ENCODE measurements around the gene IQCE. TPM values are rescaled to one million over a fixed set of nuclear protein-coding genes. Genes with fewer than 3 reads are reported as not detected.
"Not testable (repeated sequence)": the region's sequence is repeated elsewhere in the genome, so short reads cannot be mapped to it uniquely, and the experiment has no call there.

Gene IQCE
- total RNA-seq, 1 experiment from 2014 or later = 22.3 TPM

DNA sequence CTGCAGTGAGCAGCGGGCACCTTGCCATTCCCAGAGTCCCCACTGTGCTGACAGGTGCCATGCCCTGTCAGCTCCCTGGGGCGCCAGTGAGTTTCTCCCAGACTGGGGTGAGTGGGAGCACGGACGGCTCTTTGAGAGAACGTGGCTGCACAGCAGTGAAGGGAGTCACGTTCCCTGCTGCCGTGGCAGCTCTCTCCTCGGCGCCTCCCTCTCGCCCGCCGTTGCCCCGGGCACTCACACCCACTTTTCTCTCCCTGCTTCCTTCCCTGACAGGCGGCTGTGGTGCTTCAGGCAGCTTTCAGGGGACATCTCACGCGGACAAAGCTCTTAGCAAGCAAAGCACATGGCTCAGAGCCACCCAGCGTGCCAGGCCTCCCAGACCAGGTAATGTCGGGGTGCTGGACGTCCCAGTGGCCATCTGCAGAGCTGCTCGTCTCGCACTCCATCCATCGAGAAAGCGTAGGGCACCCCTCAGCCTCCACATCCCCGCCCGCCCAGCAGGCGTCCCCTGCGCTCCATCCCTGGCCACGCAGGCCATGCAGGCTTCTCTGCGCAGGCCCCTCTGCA, 45.9 kb downstream of the IQCE start:
- in situ Hi-C loops (cut with HindIII; ENCODE audit: low pct_unique_long_range_greater_than_20kb, low sequenced_read_pairs) = no loop called here
- DNase-seq (ENCODE audit: low read depth, low spot score) = no peak

DNA sequence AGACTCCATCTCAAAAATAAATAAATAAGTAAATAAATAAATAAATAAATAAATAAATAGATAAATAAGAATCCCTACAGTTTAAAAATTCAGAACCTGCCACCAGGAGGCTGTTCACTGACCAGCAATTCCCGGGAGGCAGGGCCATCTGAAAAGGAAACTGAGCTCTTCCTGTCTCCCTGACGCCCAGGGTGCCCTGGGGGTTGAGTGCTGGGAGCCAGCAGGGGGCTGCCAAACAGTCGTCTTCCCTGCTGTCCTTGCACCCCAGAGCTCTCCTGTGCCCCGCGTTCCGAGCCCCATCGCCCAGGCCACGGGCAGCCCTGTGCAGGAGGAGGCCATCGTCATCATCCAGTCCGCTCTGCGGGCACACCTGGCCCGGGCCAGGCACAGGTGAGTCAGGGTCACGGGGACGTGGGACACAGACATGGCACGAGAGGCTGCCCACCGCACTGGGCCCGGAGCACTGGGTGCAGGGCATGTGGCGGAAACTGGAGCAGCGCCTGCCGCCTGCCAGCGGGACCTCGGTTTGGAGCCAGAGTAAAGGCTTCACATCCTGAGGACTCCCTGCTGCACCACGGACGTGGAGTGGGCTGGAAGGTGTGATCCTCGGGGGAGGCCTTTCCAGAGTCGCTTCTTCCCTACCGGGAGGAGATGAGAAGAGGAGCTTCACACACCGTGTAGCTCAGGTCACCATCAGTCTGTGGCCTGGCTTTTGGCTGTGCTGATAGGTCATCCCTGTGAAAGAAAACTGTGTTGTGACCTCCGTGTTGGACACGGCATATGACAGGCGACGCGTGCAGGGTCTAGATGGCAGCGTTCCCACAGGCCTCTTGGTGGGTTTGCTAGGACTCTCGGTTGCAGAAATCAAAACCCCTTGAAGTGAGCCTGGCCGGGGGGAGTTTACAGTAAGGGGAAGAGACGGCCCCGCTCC, 47.1 kb downstream of the IQCE start:
- no peak for DNase-seq (ENCODE audit: low read depth, low spot score)

DNA sequence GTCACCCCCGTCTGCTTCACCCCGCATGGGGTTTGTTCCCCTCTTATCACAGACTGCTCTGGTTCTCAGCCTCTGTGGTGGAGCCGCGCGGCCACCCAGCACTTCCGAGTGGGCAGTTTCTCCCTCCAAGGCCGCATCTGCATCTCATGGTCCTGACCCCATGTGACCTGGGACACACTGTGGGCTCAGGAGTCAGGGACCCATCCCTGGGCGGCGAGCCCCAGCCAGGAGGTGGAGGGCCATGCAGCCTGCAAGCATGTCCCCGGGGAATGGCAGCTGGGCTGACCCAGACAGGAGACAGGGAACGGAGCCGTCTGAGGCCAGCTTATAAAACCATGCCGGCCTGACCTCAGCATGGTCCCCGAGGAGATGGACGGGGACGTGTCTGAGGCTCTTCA, 47.8 kb downstream of the IQCE start:
- no peak for DNase-seq (ENCODE audit: low read depth, low spot score)
- in situ Hi-C loops (cut with HindIII; ENCODE audit: low pct_unique_long_range_greater_than_20kb, low sequenced_read_pairs) = no loop called here

More for the DNA sequence above, 47.1 kb downstream of the IQCE start:
- in situ Hi-C loops (cut with HindIII; ENCODE audit: low pct_unique_long_range_greater_than_20kb, low sequenced_read_pairs) = no loop called here

DNA sequence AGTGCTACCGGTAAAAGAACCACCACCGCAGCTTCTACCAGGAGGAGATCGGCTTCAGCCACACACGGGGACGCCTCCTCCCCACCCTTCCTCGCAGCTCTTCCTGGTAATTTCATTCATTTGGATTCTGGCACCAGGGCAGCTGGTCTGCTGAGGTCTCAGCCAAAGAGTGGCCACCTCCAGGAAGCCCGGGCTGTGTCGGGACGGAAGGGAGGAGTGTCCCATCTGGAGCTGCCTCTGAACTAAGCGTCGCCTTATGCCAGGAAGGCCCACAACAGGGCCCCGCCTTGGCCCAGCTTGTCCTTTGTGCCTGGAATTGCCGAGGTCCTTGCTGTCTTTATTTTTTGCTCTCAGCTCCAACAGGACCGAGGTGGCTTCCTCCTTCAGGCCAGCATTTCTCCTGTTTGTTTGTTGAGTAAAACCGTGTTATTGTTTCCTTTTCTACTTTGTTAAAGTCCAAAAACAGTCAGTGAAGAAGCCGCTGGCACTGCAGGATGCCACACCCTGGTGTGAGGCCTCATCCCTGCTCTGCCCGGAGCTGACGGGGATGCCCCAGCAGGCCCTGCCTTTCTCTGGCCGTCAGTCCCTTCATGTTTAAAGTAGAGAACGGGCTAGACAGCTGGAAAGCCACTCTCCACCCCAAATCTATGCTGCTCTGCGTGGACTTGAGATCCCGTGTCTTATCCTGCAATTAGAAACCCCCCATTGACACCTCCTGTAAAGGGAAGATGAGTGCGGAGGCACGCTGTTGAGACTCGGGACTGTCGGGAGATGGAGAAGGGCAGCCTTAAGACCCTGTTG, 48.5 kb downstream of the IQCE start:
- in situ Hi-C loops (cut with HindIII; ENCODE audit: low pct_unique_long_range_greater_than_20kb, low sequenced_read_pairs) = no loop called here
- DNase-seq (ENCODE audit: low read depth, low spot score) = peak; percentile 46

DNA sequence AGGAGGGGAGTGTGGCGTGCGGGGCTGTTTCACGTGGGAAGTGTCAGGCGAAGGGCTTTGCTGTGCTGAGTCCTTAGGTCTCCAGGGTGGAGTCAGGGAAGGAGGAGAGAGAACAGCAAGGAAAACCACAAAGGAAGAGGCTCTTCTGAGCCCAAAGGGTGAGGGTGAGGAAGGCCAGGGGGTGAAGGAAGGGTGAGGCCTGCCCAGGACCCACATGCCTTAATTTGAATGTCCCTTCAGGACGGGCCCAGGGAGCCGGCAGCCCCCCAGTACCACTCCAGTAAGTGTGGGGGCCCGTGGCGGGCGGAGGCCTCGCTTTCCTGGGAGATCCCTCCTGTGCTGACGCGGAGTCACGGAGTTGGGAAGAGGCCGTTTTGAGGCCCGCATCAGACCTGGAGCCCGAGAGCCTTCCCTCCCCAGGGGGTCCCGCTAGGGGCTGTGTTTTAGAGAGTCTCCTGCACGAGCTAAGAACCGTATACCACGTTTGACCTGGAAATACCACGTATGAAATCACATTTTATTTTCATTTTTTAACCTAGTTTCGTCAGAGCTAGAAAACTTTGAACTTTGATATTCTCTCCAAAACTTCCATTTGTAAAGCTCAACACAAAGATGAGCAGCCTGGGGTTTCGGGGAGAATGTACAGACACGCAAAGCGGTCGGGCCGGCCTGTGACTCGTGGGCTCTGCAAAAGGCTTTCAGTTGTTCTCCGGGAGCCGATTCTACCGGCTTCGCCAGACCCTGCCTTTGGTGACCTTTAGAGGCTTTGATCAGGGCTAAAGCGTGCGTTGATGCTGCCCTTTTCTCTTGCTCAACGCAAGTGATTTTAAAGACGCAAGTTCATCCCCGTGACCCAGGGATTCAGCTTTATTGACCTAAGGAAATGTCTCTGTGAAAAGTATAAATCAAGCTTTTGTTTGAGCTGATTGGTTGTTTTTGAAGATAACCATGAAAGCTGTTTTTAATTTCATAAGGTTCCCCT, 49.4 kb downstream of the IQCE start:
- in situ Hi-C loops (cut with HindIII; ENCODE audit: low pct_unique_long_range_greater_than_20kb, low sequenced_read_pairs) = no loop called here
- peak; percentile 100 for DNase-seq (ENCODE audit: low read depth, low spot score)

DNA sequence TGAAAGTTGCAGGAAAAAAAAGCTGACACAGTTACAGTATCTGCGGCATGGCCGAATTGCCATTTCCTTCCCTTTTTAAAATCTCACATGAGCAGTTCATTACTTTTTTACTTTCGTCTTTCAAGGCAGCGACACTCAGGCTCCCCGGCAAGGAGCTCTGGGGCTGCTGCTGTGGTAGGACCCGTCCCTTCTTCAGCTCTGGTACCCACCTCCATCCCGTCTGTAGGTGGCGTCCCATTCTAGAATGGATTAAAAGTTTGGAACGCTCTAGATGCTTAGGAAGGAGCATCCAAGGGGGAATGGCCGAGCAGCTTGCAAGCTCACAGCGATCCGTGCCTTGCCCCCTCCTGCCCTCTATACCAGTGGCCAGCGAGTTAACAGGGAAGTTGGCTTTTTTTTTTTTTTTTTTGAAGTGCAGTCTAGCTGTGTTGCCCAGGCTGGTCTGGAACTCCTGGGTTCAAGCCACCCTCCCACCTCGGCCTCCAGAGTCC, 50.2 kb downstream of the IQCE start:
- DNase-seq (ENCODE audit: low read depth, low spot score) = peak; percentile 96
- in situ Hi-C loops (cut with HindIII; ENCODE audit: low pct_unique_long_range_greater_than_20kb, low sequenced_read_pairs) = no loop called here

DNA sequence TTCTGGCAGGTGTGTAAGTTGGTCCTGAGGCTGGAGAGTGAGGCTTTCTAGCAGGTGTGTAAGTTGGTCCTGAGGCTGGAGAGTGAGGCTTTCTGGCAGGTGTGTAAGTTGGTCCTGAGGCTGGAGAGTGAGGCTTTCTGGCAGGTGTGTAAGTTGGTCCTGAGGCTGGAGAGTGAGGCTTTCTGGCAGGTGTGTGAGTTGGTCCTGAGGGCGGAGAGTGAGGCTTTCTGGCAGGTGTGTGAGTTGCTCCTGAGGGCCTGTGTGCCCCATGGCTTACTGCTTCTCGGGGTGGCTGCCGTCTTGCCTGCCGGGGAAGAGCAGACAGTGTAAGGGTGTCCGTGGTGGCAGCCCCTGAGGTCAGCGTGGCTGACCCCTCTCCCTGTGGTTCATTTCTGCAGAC, 50.9 kb downstream of the IQCE start:
- in situ Hi-C loops (cut with HindIII; ENCODE audit: low pct_unique_long_range_greater_than_20kb, low sequenced_read_pairs); DNase-seq (ENCODE audit: low read depth, low spot score): not testable (repeated sequence)

DNA sequence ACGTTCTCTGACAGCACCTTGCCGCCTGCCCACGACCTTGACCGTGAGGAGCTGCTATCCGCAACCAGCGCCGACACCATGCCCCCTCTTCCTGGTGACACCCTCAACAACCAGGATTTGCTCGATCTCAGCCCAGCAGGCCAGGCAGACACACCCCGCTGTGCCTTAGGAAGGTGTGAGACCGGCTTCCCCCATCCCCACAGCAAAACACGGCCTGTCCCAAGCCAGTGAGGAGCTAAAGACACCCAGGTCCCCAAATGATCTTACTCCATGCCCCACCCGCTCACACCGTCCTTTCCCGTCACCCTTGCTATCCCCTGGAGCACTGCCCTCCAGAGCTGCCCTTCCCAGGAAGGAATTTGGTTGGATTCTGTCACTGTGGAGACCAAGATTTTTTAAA, 51.7 kb downstream of the IQCE start:
- no peak for DNase-seq (ENCODE audit: low read depth, low spot score)
- in situ Hi-C loops (cut with HindIII; ENCODE audit: low pct_unique_long_range_greater_than_20kb, low sequenced_read_pairs) = no loop called here

DNA sequence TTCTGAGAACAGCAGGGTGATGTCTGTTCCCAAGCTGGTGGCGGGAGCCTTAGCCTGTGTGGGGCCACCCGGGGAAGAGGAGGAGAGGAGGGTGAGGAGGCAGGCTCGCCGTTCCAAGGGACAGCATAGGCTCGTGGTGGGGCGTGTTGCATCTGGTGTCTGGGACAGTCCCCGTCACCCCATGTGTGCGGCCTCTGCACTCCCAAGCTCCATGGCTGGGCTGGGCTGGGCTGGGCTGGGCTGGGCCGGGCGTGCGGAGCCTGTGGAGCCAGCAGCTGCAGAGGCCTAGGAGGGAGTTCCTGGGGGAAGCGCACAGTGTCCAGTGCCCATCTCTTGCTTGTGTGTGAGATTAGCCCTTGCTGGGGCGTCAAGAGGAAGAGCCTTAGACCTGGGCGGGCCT, 52.1 kb downstream of the IQCE start:
- in situ Hi-C loops (cut with HindIII; ENCODE audit: low pct_unique_long_range_greater_than_20kb, low sequenced_read_pairs) = no loop called here
- DNase-seq (ENCODE audit: low read depth, low spot score) = no peak

DNA sequence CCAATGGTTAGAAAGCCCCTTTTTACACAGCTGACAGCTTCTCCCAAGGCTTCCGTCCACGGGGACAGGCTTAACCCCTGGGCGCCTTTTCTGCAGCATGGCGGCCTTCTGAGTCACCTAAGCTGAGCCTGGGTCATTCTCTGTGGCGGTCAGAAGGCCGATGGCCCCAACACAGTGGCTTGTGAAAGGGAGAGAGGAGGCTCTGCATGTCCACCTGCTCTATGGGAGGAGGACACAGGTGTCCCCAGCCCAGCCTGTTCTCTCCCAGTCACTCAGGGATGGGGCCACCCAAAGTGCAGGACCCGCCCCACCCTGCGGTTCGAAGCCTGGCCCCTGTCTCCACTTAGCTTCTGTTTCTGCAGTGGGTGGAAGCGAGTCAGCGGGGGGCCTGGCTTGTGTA, 52.6 kb downstream of the IQCE start:
- in situ Hi-C loops (cut with HindIII; ENCODE audit: low pct_unique_long_range_greater_than_20kb, low sequenced_read_pairs) = no loop called here
- no peak for DNase-seq (ENCODE audit: low read depth, low spot score)

DNA sequence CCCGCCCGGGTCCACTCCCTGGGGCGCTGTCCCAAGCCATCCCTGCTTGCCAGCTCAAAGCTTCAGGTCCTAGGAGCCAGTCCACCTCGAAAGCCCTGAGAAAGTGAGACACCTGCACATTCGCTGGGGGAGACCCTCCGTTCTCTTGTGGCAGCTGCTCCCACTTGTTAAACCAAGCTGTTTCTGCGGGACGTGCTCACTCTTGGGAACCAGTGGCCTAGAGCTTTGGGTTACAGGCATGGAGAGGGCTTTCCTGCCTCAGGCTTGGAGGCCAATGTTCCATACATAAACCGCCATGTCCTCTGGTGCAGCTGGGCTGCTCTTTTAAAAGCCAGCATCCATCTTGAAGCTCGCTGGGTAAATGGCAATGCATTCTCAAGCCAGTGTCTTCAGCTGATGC, 53.1 kb downstream of the IQCE start:
- in situ Hi-C loops (cut with HindIII; ENCODE audit: low pct_unique_long_range_greater_than_20kb, low sequenced_read_pairs) = no loop called here
- no peak for DNase-seq (ENCODE audit: low read depth, low spot score)

DNA sequence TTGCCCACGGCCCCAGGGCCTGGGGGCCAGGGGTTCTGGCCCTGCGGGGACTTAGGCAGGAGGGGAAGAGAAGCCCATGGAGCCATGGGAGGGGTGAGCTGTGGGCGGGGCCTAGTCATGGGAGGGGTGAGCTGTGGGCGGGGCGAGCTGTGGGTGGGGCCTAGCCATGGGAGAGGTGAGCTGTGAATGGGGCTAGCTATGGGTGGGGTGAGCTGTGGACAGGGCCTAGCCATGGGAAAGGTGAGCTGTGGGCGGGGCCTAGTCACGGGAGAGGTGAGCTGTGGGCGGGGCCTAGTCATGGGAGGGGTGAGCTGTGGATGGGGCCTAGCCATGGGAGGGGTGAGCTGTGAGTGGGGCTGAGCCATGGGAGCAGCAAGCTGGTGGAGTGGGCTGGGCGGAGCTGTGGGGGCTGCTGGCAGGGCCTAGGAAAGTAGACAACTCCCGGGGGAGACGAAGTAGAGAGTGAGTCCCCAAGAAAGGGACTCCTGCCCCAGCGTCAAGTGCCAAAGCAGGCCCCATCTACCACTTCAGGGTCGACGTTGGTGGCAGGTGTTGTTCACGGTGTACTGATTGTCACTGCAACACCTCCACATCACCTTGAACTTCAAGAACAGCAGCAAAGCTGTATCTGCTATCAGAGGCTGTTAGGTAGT, 53.8 kb downstream of the IQCE start:
- in situ Hi-C loops (cut with HindIII; ENCODE audit: low pct_unique_long_range_greater_than_20kb, low sequenced_read_pairs) = no loop called here
- peak; percentile 64 for DNase-seq (ENCODE audit: low read depth, low spot score)

DNA sequence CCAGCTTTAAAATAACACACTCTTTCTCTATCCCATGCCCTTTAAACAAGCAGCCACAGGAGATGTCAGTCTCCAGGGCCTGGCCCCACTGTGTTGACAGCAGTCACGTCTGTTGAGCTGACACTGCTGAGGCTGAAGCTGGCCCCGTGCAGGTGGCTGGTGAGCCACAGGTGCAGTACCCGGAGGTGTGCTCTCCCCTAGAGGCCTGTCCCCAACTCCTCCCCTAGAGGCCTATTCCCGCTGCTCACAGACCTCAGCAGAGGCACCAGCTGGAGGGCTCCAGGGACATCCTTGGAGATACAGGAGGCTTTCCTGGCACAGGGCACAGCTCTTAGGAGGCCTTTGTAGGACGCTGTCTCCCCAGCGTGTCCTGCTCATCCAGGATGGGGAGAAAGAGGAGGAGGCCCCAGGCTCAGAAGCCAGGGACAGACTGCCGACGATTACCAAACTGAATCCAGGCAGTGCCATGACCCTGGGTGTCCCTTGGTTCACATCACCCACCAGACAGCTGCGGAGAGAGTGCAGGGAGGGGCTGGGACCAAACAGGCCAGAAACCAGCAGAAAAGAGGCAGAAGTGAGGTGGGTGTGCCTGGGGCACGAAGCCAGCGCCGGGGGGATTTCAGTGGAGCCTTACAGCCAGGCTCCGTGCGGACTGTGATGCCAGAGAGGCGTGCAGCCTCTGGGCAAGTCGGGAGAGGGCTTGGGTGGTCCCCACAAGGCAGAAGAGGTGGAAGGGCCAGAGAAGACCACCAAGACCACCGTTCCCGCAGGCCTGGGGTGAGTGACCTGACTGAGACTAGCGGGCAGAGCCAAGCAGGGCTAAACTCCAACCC, 54.5 kb downstream of the IQCE start:
- in situ Hi-C loops (cut with HindIII; ENCODE audit: low pct_unique_long_range_greater_than_20kb, low sequenced_read_pairs) = no loop called here

DNA sequence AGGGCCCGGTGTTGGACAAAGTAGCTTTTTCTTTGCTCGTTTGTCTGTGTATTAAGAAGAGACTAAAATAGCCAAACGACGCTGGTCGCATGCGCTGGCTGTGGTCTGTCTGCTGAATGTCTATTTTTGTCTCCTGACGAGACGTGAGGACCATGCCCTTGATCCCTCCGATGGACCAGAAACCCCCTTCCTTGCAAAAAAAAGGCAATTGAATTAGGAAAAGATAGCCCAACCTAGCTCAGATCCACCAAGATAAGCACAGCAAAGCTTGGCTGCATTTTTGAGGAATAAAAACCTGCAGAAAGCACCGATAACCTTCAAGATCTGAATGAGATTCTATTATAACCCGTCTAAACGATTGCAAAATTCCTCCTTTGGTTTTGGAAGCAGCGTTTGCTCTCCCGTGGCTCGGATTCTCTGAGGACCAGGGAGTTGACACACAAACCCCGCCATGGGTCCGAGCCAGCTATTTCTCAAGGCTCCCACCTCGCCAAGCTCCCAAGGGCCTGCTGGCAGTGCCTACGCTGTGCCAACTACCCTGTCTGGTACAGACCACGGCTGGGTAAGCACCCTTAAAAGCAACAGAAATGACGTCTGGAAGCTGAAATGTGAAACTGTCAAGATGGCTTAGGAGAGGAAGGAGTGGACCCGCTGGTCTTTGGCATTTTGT, 55.3 kb downstream of the IQCE start:
- peak; percentile 36 for DNase-seq (ENCODE audit: low read depth, low spot score)

More for the DNA sequence above, 54.5 kb downstream of the IQCE start:
- no peak for DNase-seq (ENCODE audit: low read depth, low spot score)

DNA sequence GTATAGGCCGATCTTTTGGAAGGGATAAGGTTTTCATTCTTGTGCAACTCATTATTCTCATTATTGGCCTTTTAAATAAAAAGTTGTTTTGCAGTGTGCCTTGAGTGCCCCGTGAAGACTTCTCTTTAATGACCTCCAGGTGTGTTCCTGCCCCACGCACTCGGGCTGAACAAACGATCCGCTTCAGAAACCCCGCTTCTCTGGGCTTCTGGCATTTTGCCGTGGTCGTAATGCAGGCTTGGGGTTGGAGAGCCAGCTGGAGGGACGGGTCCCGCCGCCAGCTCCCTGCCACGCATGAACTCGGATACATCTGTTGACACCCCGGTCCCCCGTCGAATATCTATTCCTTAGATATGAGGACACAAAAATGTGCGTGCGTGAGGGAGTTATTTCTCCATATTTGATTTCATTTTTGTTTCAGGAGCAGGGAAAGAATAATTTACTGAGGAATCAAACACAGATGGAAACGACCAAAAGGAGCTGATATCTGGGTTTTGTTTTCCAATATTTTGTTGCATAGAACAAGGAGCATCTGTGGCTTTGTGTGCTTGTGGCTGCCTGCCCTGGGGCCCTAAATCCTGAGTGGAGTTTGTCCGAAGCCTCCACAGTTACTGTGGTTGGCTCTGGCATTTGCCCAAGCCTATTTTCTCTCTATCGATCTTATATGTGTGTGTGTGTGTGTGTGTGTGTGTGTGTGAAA, 56.0 kb downstream of the IQCE start:
- in situ Hi-C loops (cut with HindIII; ENCODE audit: low pct_unique_long_range_greater_than_20kb, low sequenced_read_pairs) = no loop called here
- no peak for DNase-seq (ENCODE audit: low read depth, low spot score)

More for the DNA sequence above, 55.3 kb downstream of the IQCE start:
- in situ Hi-C loops (cut with HindIII; ENCODE audit: low pct_unique_long_range_greater_than_20kb, low sequenced_read_pairs) = no loop called here

Measured in SK-MEL-5 (cell line).